BE2C (cell line): ENCODE measurements around the gene METTL27.
"Not testable (repeated sequence)": the region's sequence is repeated elsewhere in the genome, so short reads cannot be mapped to it uniquely, and the experiment has no call there.

ENCODE experiments used
- DNase-seq: peaks from one replicate; pipeline ENCODE4 v3.0.0-alpha.2; 2020
- H3K27me3 ChIP-seq: fragments of 250-450 bp; sonication (Bioruptor Pico); 2 replicates; pipeline ENCODE4 v1.5.1; 2020; ENCODE audit warnings: mild to moderate bottlenecking
- H3K36me3 ChIP-seq: fragments of 250-450 bp; sonication (Bioruptor Pico); 2 replicates; pipeline ENCODE4 v1.5.1; 2020; ENCODE audit warnings: mild to moderate bottlenecking
- H3K4me1 ChIP-seq: fragments of 250-450 bp; sonication (Bioruptor Pico); 2 replicates; pipeline ENCODE4 v1.5.1; 2020
- H3K4me3 ChIP-seq: 2 replicates; pipeline ENCODE4 v1.5.1; 2011; ENCODE audit warnings: low read depth, low read length
- H3K9me3 ChIP-seq: fragments of 250-450 bp; sonication (Bioruptor Pico); 2 replicates; pipeline ENCODE4 v1.5.1; 2020
- TF ChIP-seq, protein P1 (sequence below): IDR thresholded peaks from 2 replicates; pipeline ENCODE4 v1.5.1; 2012; ENCODE audit warnings: mild to moderate bottlenecking, low read depth, low read length

Gene METTL27

DNA sequence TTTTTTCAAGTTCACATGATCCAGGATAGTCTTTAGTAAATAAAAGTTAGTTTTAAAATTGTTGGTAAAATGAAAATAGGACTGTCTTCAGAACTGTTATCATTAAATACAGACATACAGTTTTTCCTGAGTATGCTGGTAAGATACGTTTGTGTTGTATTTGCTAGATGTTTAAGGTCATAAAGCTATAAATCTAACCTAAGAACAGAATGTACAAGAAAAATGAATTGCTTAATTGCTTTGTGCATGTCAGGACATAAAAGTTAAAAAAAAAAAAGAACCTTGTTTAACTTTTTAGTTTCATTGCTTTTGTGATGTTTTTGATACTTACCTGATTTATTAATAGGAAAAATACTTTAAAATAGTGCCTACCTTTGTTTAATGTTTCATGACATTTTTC, 40.7 kb downstream of the METTL27 start:
- no peaks in the 10 kb centered on the region for H3K27me3 ChIP-seq
- no peak overlapping the region for H3K4me3 ChIP-seq
- DNase-seq, result no peak
- H3K4me1 ChIP-seq, result 0 out of 2 replicates have a peak, but pooled peaks cover 3% of the 10 kb centered on the region
- H3K9me3 ChIP-seq, result no peaks in the 10 kb centered on the region
- TF ChIP-seq, protein P1, sequence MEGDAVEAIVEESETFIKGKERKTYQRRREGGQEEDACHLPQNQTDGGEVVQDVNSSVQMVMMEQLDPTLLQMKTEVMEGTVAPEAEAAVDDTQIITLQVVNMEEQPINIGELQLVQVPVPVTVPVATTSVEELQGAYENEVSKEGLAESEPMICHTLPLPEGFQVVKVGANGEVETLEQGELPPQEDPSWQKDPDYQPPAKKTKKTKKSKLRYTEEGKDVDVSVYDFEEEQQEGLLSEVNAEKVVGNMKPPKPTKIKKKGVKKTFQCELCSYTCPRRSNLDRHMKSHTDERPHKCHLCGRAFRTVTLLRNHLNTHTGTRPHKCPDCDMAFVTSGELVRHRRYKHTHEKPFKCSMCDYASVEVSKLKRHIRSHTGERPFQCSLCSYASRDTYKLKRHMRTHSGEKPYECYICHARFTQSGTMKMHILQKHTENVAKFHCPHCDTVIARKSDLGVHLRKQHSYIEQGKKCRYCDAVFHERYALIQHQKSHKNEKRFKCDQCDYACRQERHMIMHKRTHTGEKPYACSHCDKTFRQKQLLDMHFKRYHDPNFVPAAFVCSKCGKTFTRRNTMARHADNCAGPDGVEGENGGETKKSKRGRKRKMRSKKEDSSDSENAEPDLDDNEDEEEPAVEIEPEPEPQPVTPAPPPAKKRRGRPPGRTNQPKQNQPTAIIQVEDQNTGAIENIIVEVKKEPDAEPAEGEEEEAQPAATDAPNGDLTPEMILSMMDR, result no peak
- no peaks in the 10 kb centered on the region for H3K36me3 ChIP-seq

DNA sequence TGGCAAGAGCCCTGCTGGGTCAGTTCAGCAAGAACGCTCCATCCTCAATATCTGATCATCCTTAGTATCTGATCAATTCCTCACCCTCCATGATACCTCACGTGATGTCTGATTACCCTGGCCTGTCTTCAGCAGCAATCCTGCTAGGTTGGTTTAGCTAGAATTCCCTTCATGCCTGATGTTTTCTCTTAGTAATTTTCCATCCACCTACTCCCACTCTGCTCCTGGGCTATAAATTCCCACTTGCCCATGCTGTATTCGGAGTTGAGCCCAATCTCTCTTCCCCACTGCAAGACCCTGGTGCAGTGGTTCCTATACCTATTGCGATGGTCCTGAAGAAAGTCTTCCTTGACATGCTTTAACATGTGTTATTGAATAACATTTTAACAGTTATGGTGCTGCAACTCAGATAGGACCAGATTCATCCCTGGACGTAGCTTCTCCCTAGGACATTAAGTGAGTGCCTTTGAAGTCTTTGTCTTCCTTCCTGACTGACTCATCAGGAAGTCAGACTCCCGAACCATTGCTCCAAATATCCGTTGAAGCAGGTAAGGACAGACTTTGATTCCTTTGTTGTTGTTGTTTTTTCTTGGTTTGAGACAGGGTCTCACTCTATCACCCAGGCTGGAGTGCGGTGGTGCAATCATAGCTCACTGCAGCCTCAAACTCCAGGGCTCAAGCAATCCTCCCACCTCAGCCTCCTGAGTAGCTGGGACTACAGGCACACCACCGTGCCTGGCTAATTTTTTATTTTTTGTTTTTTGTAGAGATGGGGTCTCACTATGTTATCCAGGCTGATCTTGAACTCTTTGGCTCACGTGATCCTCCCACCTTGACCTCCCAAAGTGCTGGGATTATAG, 42.8 kb downstream of the METTL27 start:
- TF ChIP-seq, protein P1, result no peak

DNA sequence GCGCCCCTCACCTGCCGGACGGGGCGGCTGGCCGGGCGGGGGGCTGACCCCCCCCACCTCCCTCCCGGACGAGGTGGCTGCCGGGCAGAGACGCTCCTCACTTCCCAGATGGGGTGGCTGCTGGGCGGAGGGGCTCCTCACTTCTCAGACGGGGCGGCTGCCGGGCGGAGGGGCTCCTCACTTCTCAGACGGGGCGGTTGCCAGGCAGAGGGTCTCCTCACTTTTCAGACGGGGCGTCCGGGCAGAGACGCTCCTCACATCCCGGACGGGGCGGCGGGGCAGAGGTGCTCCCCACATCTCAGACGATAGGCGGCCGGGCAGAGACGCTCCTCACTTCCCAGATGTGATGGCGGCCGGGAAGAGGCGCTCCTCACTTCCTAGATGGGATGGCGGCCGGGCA, 45.1 kb downstream of the METTL27 start:
- DNase-seq, H3K27me3 ChIP-seq, H3K4me3 ChIP-seq, H3K4me1 ChIP-seq, H3K36me3 ChIP-seq, H3K9me3 ChIP-seq: not testable (repeated sequence)

More for the DNA sequence above, 42.8 kb downstream of the METTL27 start:
- DNase-seq, result no peak
- Histone ChIP-seq H3K4me3 (no peak overlapping the region), H3K4me1 (no peaks in the 10 kb centered on the region), H3K27me3 (no peaks in the 10 kb centered on the region), H3K36me3 (no peaks in the 10 kb centered on the region), H3K9me3 (no peaks in the 10 kb centered on the region)

DNA sequence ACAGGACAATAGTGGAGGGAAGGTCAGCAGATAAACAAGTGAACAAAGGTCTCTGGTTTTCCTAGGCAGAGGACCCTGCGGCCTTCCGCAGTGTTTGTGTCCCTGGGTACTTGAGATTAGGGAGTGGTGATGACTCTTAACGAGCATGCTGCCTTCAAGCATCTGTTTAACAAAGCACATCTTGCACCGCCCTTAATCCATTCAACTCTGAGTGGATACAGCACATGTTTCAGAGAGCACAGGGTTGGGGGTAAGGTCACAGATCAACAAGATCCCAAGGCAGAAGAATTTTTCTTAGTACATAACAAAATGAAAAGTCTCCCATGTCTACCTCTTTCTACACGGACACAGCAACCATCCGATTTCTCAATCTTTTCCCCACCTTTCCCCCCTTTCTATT, 45.7 kb downstream of the METTL27 start:
- not testable (repeated sequence) for H3K27me3 ChIP-seq, H3K36me3 ChIP-seq, H3K9me3 ChIP-seq, H3K4me1 ChIP-seq, H3K4me3 ChIP-seq, DNase-seq

DNA sequence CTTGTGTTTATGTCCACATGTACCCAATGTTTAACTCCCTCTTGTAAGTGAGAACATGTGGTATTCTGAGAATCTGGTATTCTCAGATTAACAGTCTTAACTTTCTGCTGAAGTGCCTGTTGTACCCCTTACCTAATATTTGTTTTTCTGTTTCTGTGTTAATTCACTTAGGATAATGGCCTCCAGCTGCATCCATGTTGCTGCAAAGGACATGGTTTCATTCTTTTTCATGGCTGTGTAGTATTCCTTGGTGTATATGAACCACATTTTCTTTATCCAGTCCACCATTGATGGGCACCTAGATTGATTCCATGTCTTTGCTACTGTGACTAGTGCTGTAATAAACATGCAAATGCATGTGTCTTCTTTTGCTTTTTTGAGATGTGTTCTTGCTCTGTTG, 47.1 kb downstream of the METTL27 start:
- not testable (repeated sequence) for H3K36me3 ChIP-seq, H3K4me3 ChIP-seq, H3K27me3 ChIP-seq, H3K9me3 ChIP-seq, DNase-seq, H3K4me1 ChIP-seq

DNA sequence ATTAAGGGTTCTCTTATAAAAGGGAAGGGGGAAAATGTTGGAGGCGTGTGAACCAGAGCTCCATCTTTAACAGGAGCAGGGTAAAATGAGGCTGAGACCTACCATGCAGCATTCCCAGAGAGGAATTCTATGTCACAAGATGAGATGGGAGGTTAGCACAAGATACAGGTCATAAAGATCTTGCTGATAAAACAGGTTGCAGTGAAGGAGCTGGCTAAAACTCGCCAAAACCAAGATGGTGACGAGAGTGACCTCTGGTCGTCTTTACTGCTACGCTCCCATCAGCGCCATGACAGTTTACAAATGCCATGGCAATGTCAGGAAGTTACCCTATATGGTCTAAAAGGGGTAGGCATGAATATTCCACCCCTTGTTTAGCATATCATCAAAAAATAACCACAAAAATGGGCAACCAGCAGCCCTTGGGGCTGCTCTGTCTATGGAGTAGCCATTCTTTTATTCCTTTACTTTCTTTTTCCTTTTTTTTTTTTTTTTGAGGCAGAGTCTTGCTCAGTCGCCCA, 51.1 kb downstream of the METTL27 start:
- H3K27me3 ChIP-seq, H3K36me3 ChIP-seq, H3K9me3 ChIP-seq, DNase-seq, H3K4me3 ChIP-seq, H3K4me1 ChIP-seq: not testable (repeated sequence)

DNA sequence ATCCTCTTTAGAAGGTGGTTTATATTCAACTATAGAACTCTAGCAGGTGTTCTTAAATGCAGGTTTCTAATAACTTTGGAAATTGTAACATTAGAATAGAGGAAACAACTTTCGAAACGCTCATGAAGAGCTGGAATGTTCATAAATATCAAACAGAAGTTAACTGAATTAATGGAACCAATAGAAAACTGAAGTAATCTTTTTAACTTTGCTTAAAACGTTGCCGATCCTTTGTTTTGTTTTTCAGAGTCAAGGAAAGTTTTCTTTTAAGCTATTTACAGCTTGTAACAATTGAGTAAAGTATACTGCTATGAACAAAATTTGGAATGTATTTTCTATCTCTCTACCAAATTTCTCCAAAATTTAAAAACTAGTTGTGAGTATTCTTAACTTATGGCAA, 53.3 kb downstream of the METTL27 start:
- H3K36me3 ChIP-seq, result no peaks in the 10 kb centered on the region
- TF ChIP-seq, protein P1, result no peak
- no peaks in the 10 kb centered on the region for H3K9me3 ChIP-seq
- H3K4me1 ChIP-seq, result no peaks in the 10 kb centered on the region
- no peaks in the 10 kb centered on the region for H3K27me3 ChIP-seq
- DNase-seq, result no peak
- H3K4me3 ChIP-seq, result no peak overlapping the region

DNA sequence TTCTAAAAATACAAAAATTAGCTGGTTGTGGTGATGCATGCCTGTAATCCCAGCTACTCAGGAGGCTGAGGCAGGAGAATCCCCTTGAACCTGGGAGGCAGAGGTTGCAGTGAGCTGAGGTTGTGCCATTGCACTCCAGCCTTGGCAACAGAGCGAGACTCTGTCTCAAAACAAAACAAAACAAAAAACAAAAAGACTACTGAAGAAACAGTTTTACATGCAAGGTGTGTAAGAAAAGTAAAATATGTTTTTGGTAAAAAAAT, 54.6 kb downstream of the METTL27 start:
- not testable (repeated sequence) for H3K9me3 ChIP-seq, DNase-seq, H3K36me3 ChIP-seq, H3K4me3 ChIP-seq, H3K27me3 ChIP-seq, H3K4me1 ChIP-seq

DNA sequence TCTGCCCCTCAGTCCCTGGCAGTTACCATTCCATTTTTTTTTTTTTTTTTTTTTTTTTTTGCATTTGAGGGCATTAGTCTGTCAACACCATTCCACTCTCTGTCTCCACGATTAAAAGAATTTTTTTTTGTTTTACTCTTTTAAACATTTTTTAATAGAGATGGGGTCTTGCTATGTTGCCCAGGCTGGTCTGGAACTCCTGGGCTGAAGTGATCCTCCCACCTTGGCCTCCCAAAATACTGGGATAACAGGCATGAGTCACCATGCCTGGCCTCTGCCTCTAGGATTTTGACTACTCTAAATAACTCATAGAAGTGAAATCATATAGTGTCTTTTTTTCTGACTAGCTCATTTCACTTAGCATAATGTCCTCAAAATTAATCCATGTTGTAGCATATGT, 55.7 kb downstream of the METTL27 start:
- Histone ChIP-seq H3K9me3 (no peaks in the 10 kb centered on the region), H3K4me1 (no peaks in the 10 kb centered on the region), H3K36me3 (no peaks in the 10 kb centered on the region), H3K27me3 (no peaks in the 10 kb centered on the region), H3K4me3 (no peak overlapping the region)
- DNase-seq, result no peak
- TF ChIP-seq, protein P1, result no peak
